GM21825 (cell line): ENCODE measurements around the gene KAZN.

Experiments used
- ATAC-seq: cut with Tn5 transposase; IDR thresholded peaks from one replicate; pipeline ENCODE4 v1.9.1; 2021; ENCODE audit warnings: mild to moderate bottlenecking, moderate library complexity; ENCODE audit not compliant: unreplicated experiment

The KAZN gene

GRCh38 chr1:14812189-14812588 is 213.7 kb downstream of the KAZN start:
- no peak for ATAC-seq

GRCh38 chr1:14815175-14815877 is 216.8 kb downstream of the KAZN start:
- no peak for ATAC-seq

GRCh38 chr1:14817223-14818170 is 219.0 kb downstream of the KAZN start:
- no peak for ATAC-seq

GRCh38 chr1:14820295-14821085 is 222.0 kb downstream of the KAZN start:
- no peak for ATAC-seq

- ATAC-seq: no peak
These were observed 224.0 kb downstream of the KAZN start for GRCh38 chr1:14822493-14822892.

- no peak for ATAC-seq
These were observed 224.5 kb downstream of the KAZN start for GRCh38 chr1:14822996-14823395.

GRCh38 chr1:14824314-14824915 is 225.9 kb downstream of the KAZN start:
- no peak for ATAC-seq

- no peak for ATAC-seq
These were observed 226.9 kb downstream of the KAZN start for GRCh38 chr1:14825396-14825795.

- ATAC-seq: no peak
These were observed 227.7 kb downstream of the KAZN start for GRCh38 chr1:14826172-14826636.

- ATAC-seq: no peak
These were observed 228.3 kb downstream of the KAZN start for GRCh38 chr1:14826731-14827326.

GRCh38 chr1:14827870-14828269 is 229.4 kb downstream of the KAZN start:
- no peak for ATAC-seq

GRCh38 chr1:14828665-14829064 is 230.2 kb downstream of the KAZN start:
- no peak for ATAC-seq

- no peak for ATAC-seq
These were observed 237.2 kb downstream of the KAZN start for GRCh38 chr1:14835725-14836124.

GRCh38 chr1:14836426-14837140 is 238.1 kb downstream of the KAZN start:
- ATAC-seq: no peak

- ATAC-seq: no peak
These were observed 241.9 kb downstream of the KAZN start for GRCh38 chr1:14840374-14840773.

GRCh38 chr1:14841456-14841855 is 243.0 kb downstream of the KAZN start:
- ATAC-seq: no peak

GRCh38 chr1:14841951-14842350 is 243.5 kb downstream of the KAZN start:
- ATAC-seq: no peak

GRCh38 chr1:14842361-14842760 is 243.9 kb downstream of the KAZN start:
- no peak for ATAC-seq

GRCh38 chr1:14842891-14843290 is 244.4 kb downstream of the KAZN start:
- ATAC-seq: no peak

- ATAC-seq: no peak
These were observed 245.0 kb downstream of the KAZN start for GRCh38 chr1:14843525-14843924.
